Measurements from ENCODE around the gene ARHGAP26. TPM values are rescaled to one million over a fixed set of nuclear protein-coding genes. Genes with fewer than 3 reads are reported as not detected.

ARHGAP26 gene
- total and polyA plus RNA-seq, 2 of the 4 experiments (the other 2 are of a cell fraction): 0.54 to 0.56 TPM

DNA sequence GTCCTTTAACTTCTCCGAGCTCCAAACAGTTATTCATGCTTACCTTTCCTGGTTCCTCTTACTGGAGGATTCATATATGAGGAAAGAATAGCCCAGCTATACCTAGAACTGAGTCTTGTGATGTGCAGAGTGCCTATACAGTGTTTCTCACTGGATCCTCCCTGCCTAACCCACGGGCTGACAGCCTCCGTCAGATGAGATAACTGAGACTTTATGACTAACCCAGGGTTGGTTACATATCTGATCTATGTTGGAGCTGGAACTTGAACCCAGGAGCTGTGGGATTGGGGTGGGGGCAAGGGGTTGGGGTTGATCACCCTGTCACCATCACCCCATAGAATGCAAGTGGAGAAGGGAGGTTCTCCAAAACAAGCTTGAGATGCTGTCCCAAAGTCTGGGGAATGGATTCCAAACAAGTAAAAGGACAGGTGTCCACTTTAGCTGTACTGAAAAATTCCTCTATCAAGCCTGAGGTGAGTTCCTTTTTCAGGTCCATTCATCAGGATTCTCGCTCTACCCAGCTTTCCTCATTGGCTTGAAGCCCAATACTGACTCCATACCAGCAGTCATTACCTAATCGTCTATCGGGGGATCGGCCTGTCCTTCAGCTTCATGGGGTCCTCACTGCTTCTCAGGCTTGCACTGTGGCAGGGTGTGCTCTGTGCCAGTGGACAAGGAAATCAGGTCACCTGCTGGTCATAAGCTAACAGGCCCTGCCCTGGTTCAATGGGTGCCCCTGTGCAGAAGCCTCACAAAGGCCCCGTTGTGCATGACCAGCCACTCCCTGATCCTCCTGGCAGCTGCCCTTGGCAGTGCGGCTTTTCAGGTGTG lies 100.6 kb downstream of the ARHGAP26 start:
- H2BK15ac ChIP-seq (ENCODE audit: low read depth, low read length): no peak overlapping the region
- H4K5ac ChIP-seq (ENCODE audit: low read depth, low read length): no peak overlapping the region
- no peak overlapping the region for H4K91ac ChIP-seq (ENCODE audit: insufficient read depth, low read depth, low read length)
- H3K14ac ChIP-seq (replicated peaks; ENCODE audit: low read depth, low read length): no peak overlapping the region
- no peak overlapping the region for H3K4ac ChIP-seq (ENCODE audit: low read depth, low read length)
- intact Hi-C loops (cut with micrococcal nuclease): no loop called here
- no TSS peak for BruUV-seq (replicated peaks)
- no peaks in the 10 kb centered on the region for H3K79me1 ChIP-seq (ENCODE audit: low read depth in 1 of 2, low read length in 2 of 2)
- in situ Hi-C loops (cut with MboI; ENCODE audit: low sequenced_read_pairs): loop anchor here (5.0 to 10.0 kb wide), 3 partner anchors 98 to 266 kb away; partner anchors contain the start of gene ARHGAP26
- DNase-seq (no peak), ATAC-seq (ENCODE audit: low read depth) (no peak)
- WGBS, 2 experiments (ENCODE audit: extremely low coverage in 2 of 2, insufficient read length in 1 of 2): 86% methylated on average over 5 of the region's 9 CpGs; no CpG with 5 or more reads in 1 of the 2 experiments
- H3K56ac ChIP-seq (ENCODE audit: extremely low read depth, insufficient read depth, low read length): no peak overlapping the region
- H2AFZ ChIP-seq (replicated peaks; ENCODE audit: low read length, poor library complexity): no peak overlapping the region
- no peak overlapping the region for H2BK5ac ChIP-seq (ENCODE audit: low read depth, low read length, poor library complexity, severe bottlenecking)
- no peaks in the 10 kb centered on the region for H3K9me3 ChIP-seq (ENCODE audit: control insufficient read depth, insufficient read depth, low read length)
- H3K4me2 ChIP-seq (ENCODE audit: low read depth, low read length): no peak overlapping the region
- H2BK120ac ChIP-seq (ENCODE audit: low read depth, low read length): no peak overlapping the region
- H2AK9ac ChIP-seq (replicated peaks; ENCODE audit: low read depth, low read length, poor library complexity): no peak overlapping the region
- no peak overlapping the region for H2BK20ac ChIP-seq (ENCODE audit: low read depth, low read length)
- TF ChIP-seq RAD21 (IDR thresholded peaks at IDR 0.05; ENCODE audit: low read length): no peak
- TF ChIP-seq, protein P1, sequence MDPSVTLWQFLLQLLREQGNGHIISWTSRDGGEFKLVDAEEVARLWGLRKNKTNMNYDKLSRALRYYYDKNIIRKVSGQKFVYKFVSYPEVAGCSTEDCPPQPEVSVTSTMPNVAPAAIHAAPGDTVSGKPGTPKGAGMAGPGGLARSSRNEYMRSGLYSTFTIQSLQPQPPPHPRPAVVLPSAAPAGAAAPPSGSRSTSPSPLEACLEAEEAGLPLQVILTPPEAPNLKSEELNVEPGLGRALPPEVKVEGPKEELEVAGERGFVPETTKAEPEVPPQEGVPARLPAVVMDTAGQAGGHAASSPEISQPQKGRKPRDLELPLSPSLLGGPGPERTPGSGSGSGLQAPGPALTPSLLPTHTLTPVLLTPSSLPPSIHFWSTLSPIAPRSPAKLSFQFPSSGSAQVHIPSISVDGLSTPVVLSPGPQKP (IDR thresholded peaks at IDR 0.05; ENCODE audit: borderline replicate concordance, low read depth, low read length): no peak
- H3K36me3 ChIP-seq (ENCODE audit: control insufficient read depth, insufficient read depth, low read length): no peaks in the 10 kb centered on the region
- no peak overlapping the region for H2AK5ac ChIP-seq (ENCODE audit: low read depth, low read length)
- no peak overlapping the region for H3K23ac ChIP-seq (ENCODE audit: low read depth, low read length)
- no peak overlapping the region for H3K18ac ChIP-seq (ENCODE audit: low read depth, low read length)
- dilution Hi-C loops (cut with HindIII; ENCODE audit: low sequenced_read_pairs, unreplicated experiment): no loop called here
- H4K20me1 ChIP-seq (ENCODE audit: insufficient read depth, low read length): no peaks in the 10 kb centered on the region
- CTCF ChIA-PET: interaction anchor here (0.9 to 1.3 kb wide), 2 partner anchors 18 to 157 kb away, joined by 3 to 5 read pairs; no protein-coding TSS in a partner anchor
- H4K8ac ChIP-seq (ENCODE audit: low read depth in 2 of 2, low read length in 2 of 2): no peak overlapping the region
- peaks cover 28% of the 10 kb centered on the region for H3K27me3 ChIP-seq (ENCODE audit: control insufficient read depth, insufficient read depth, low read length)
- no peaks in the 10 kb centered on the region for H3K9me1 ChIP-seq (ENCODE audit: insufficient read depth, low read length)
- H3K9ac ChIP-seq (ENCODE audit: low read depth, low read length): no peak overlapping the region
- no peak overlapping the region for H3K27ac ChIP-seq (ENCODE audit: insufficient read depth, low read length)
- no peak overlapping the region for H3K4me3 ChIP-seq (ENCODE audit: insufficient read depth, low read depth, low read length)
- POLR2A ChIA-PET (ENCODE audit: unreplicated experiment): no interaction called here
- peaks cover 4% of the 10 kb centered on the region; the same call in 1 of the 2 replicates for H3K4me1 ChIP-seq (ENCODE audit: control insufficient read depth, insufficient read depth, low read length)
